IPS-11a (cell line): ENCODE measurements around the gene CLCN2.
"Not testable (repeated sequence)": the region's sequence is repeated elsewhere in the genome, so short reads cannot be mapped to it uniquely, and the experiment has no call there.

ENCODE experiments used
- H3K4me3 ChIP-seq: one replicate; pipeline ENCODE4 v1.5.1; 2013; ENCODE audit warnings: low read depth, low read length, control low read depth

Gene CLCN2

GRCh38 chr3:184347321-184348056, 13.9 kb downstream of the CLCN2 start:
- no peak overlapping the region for H3K4me3 ChIP-seq

DNA sequence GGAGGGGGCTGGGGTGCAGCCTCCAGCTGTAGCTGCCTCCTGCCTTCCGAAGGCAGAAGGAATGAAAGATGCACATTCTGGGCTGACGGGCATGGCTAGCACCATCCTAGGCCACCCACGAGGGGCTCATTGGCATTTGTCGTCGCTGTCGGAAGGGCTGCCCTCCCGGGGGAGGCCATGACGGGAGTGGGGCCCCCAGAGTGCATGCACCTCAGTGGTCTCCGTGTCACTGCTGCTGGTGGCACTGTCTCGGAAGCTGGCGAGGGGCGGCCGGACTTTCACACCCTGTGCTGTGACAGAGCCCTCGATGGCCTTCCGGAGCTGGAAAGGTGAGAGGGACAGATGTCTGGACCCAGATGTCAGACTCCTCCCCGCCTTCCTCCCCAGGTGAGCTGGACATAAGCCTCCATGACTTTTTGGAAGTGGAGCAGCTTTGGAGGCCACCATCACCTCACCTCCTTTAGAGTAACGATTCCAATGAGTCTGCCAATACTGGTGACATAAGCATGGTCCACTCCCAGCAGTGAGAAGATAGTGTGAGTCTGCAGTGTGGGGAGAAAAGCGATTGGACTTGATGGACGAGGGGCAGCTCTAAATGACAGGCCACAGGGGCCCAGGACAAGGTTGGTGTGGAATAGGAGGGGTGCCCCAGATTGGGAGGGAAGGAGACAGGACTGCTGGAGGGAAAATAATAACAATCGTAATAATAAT, 14.8 kb downstream of the CLCN2 start:
- H3K4me3 ChIP-seq = no peak overlapping the region

- H3K4me3 ChIP-seq = no peak overlapping the region
Measured at GRCh38 chr3:184345317-184346144, 15.9 kb downstream of the CLCN2 start.

DNA sequence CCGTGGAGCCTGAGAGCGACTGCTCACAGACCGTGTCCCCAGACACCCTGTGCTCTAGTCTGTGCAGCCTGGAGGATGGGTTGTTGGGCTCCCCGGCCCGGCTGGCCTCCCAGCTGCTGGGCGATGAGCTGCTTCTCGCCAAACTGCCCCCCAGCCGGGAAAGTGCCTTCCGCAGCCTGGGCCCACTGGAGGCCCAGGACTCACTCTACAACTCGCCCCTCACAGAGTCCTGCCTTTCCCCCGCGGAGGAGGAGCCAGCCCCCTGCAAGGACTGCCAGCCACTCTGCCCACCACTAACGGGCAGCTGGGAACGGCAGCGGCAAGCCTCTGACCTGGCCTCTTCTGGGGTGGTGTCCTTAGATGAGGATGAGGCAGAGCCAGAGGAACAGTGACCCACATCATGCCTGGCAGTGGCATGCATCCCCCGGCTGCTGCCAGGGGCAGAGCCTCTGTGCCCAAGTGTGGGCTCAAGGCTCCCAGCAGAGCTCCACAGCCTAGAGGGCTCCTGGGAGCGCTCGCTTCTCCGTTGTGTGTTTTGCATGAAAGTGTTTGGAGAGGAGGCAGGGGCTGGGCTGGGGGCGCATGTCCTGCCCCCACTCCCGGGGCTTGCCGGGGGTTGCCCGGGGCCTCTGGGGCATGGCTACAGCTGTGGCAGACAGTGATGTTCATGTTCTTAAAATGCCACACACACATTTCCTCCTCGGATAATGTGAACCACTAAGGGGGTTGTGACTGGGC, 16.7 kb downstream of the CLCN2 start:
- H3K4me3 ChIP-seq = no peak overlapping the region

GRCh38 chr3:184343200-184343876, 18.1 kb downstream of the CLCN2 start:
- H3K4me3 ChIP-seq = no peak overlapping the region

- H3K4me3 ChIP-seq = no peak overlapping the region
Measured at GRCh38 chr3:184341925-184342324, 19.5 kb downstream of the CLCN2 start.

GRCh38 chr3:184339451-184340135, 21.8 kb downstream of the CLCN2 start:
- not testable (repeated sequence) for H3K4me3 ChIP-seq

- H3K4me3 ChIP-seq = no peak overlapping the region
Measured at GRCh38 chr3:184339001-184339400, 22.4 kb downstream of the CLCN2 start.

DNA sequence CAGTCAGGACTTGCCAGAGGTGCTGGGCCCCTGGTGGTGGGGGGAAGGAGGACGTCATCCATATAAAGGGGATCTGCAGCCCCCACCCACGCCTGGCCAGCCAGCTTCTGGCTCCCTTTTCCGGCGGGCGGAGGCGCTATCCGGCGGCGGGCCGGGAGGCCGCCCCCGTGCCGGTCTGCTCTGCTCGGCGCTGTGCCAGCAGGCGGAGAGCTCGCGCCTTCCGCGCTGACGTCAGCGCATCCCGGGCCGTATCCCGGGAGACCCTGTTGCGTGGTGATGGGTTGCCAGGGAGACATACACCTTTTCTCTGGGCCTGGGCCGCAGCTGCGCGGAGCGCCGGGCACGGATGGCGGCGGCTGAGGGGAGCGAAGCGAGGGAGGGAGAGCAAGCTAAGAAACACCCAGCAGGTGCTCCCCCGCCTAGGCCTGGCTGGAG, 22.9 kb downstream of the CLCN2 start:
- no peak overlapping the region for H3K4me3 ChIP-seq

- H3K4me3 ChIP-seq = no peak overlapping the region
Measured at GRCh38 chr3:184337981-184338380, 23.4 kb downstream of the CLCN2 start.

- H3K4me3 ChIP-seq = peak within 1 kb of the TSS; percentile 69
Measured at GRCh38 chr3:184337399-184337714, 24.0 kb downstream of the CLCN2 start, which contains the start of gene FAM131A. TSS of gene FAM131A (plus strand) at chr3:184337600. CDS start at chr3:184337631, 31 bp downstream.

DNA sequence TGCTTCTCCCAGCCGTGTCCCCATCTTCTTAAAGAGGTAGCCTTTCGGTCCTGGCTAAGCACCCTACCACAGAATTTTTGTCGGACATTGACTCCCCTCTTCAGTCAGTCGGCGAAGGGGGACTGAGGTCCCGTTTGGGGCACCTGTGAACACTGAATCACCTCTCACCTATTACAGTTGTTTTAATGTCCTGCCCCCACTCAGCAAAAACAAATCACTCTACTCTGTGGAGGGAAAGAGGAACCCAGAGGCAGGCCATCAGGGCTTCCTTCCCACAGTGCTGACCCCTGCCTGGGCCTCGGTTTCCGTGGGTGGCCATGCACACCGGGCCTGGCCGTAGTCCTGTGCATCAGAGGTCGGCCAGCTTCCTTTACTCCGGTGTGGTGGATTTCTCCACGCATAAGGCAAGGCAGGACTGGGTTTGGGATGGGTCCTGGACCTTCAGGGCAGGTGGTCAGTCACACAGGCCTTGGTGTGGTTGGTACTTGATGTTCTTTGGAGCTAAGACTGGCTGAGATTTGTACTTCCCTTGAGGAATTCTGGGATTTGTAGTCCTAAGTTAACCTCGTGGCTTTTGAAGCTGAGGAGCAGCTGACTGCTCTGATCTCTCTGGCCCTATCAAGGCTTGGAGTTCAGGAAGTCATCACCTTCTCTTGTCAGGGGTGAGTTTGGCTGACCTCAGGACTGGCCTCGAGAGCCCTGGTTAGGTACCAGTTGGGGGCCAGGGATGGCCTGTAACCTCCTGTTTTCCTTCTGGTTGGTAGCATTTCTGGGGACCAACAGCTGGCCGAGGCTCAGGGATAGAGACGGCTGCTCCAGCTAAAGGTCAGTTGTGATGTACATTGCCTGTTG, 24.6 kb downstream of the CLCN2 start:
- peak overlapping the region; percentile 69 for H3K4me3 ChIP-seq

DNA sequence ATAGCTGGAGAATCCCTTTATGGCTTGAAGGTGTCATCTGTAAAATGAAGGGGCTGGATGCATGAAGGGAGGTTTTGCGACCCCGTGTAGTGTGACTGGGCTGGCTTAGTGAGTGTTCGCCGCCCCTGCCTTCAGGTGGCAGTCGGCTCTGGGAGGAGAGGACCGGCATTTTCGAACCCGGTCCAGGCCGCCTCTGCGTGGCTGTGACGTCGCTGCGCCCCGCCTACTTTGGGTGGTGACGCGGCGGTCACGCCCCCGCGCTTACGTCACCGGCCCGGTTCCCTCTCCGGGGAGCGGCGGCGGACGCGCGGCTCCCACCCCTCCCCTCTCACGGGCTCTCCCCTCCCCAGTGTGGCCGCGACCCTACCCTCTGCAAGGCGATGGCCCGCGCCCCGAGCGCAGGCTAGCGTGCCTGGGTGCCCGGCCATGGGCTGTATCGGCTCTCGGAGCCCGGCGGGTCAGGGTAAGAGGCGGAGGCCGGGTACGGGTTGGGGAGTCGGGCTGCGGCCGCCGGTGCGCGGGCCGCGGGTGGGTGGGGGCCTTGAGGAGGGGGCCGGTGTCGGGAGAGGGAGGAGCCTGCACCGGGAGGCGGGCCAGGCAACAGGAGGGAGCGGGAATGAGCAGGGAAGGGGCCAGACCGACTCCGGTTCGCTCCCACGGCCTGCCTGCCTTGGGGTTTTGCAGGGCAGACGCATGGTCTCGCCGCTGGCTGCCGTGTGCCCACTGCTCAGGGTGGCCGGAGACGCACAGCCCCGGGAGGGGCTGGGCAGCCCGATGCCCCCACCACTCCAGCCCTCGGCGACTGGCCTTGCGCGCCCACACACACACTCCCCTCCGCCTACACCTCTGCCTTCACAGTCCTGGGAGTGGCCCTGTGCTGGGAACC, 25.5 kb downstream of the CLCN2 start:
- H3K4me3 ChIP-seq = peak overlapping the region; percentile 69

- H3K4me3 ChIP-seq = no peak overlapping the region
Measured at GRCh38 chr3:184335291-184335660, 26.1 kb downstream of the CLCN2 start.

DNA sequence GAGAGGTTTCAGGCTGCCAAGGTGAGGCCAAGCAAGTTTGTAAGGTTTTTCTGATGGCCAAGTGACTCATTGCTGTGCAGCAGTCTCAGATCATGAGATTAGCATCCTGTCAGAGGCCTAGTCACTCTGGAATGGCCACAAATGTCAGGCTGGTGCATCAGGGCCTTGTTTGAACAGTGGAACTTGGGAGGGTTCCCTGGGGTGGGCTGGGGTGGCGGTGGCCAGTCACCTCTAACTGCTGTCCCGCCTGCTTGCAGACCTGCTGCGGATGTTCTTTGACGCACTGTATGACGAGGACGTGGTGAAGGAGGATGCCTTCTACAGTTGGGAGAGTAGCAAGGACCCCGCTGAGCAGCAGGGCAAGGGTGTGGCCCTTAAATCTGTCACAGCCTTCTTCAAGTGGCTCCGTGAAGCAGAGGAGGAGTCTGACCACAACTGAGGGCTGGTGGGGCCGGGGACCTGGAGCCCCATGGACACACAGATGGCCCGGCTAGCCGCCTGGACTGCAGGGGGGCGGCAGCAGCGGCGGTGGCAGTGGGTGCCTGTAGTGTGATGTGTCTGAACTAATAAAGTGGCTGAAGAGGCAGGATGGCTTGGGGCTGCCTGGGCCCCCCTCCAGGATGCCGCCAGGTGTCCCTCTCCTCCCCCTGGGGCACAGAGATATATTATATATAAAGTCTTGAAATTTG, 26.8 kb downstream of the CLCN2 start:
- H3K4me3 ChIP-seq = no peak overlapping the region

DNA sequence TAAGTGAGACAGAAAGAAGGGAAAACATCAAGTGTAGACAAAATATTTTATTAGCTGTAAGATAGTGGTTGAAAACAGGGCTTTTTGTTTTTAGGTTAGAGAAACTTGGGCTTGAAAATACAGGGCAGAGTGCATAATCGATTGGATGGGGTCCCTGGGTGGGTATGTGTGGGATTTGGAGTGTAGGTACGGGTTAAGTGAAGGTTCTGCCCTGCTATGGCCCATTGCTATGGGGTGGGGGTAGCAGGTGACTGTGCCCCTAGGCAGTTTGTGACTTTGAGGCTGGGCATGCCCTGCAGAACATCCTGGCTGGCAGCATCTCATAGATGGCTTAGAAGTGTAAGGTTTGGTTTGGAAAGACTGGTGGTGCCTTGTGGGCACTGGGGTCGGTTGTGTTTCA, 27.7 kb downstream of the CLCN2 start:
- no peak overlapping the region for H3K4me3 ChIP-seq

GRCh38 chr3:184333190-184333589, 28.2 kb downstream of the CLCN2 start:
- no peak overlapping the region for H3K4me3 ChIP-seq
